PC-9 (cell line): Measurements from ENCODE around the gene INTS4. TPM values are rescaled to one million over a fixed set of nuclear protein-coding genes. Genes with fewer than 3 reads are reported as not detected.
"Not testable (repeated sequence)": the region's sequence is repeated elsewhere in the genome, so short reads cannot be mapped to it uniquely, and the experiment has no call there.

Experiments
- BruUV-seq: library from RNA; stranded (reverse); fragments of 400-500 nt; replicated peaks from 2 replicates; lab custom pipeline; 2021; lab: Mats Ljungman, UMichigan
- CTCF ChIA-PET: fragments of 300-600 bp; sonication (Branson Sonifier 250); formaldehyde crosslinking; loops from one replicate; lab custom pipeline; 2022; ENCODE audit warnings: antibody characterized with exemption; lab: Charles Lee
- POLR2A ChIA-PET: fragments of 300-600 bp; sonication (Branson Sonifier 250); formaldehyde crosslinking; loops from one replicate; lab custom pipeline; 2022; ENCODE audit warnings: antibody characterized with exemption; ENCODE audit not compliant: unreplicated experiment; lab: Charles Lee
- DNase-seq, 2 experiments: peaks; one replicate each; pipeline versions ENCODE4 v3.0.0 to v3.0.0-alpha.2; 2015 to 2022; ENCODE audit warnings: mixed read lengths in 1 of 2
- H2AFZ ChIP-seq: fragments of 200-600 bp; sonication (generic); 2 replicates; pipeline ENCODE4 v1.8.1; 2017; ENCODE audit warnings: antibody characterized with exemption
- H3F3A ChIP-seq: fragments of 200-600 bp; sonication (generic); 2 replicates; pipeline ENCODE4 v1.8.1; 2017; ENCODE audit warnings: antibody characterized with exemption, mild to moderate bottlenecking, low read depth; ENCODE audit not compliant: insufficient read depth
- H3K27ac ChIP-seq: fragments of 200-600 bp; sonication (generic); 2 replicates; pipeline ENCODE4 v1.6.1; 2016; ENCODE audit warnings: mixed run types
- H3K27me3 ChIP-seq: fragments of 200-600 bp; sonication (generic); 2 replicates; pipeline ENCODE4 v1.6.1; 2016; ENCODE audit warnings: low read depth, mixed run types; ENCODE audit not compliant: insufficient read depth
- H3K36me3 ChIP-seq: fragments of 200-600 bp; sonication (generic); 2 replicates; pipeline ENCODE4 v1.6.1; 2016; ENCODE audit warnings: low read depth, mixed run types
- H3K4me1 ChIP-seq: fragments of 200-600 bp; sonication (generic); replicated peaks from 2 replicates; pipeline ENCODE4 v1.6.1; 2016; ENCODE audit warnings: mixed run types; ENCODE audit not compliant: insufficient read depth
- H3K4me2 ChIP-seq: fragments of 200-600 bp; sonication (generic); 2 replicates; pipeline ENCODE4 v1.6.1; 2017; ENCODE audit warnings: mixed run types
- H3K4me3 ChIP-seq: fragments of 200-600 bp; sonication (generic); 2 replicates; pipeline ENCODE4 v1.6.1; 2016; ENCODE audit warnings: mixed run types
- H3K79me2 ChIP-seq: fragments of 200-600 bp; sonication (generic); 2 replicates; pipeline ENCODE4 v1.6.1; 2017; ENCODE audit warnings: low read depth, mixed run types
- H3K9me2 ChIP-seq: fragments of 200-600 bp; sonication (generic); 2 replicates; pipeline ENCODE4 v1.8.1; 2017; ENCODE audit warnings: mild to moderate bottlenecking; ENCODE audit not compliant: insufficient read depth
- H3K9me3 ChIP-seq: fragments of 200-600 bp; sonication (generic); 2 replicates; pipeline ENCODE4 v1.8.1; 2016; ENCODE audit warnings: low read depth; ENCODE audit not compliant: insufficient read depth
- H4K20me1 ChIP-seq: fragments of 200-600 bp; sonication (generic); 2 replicates; pipeline ENCODE4 v1.8.1; 2017; ENCODE audit not compliant: insufficient read depth
- intact Hi-C: fragments of 100-400 bp; cut with micrococcal nuclease; formaldehyde crosslinking; loops from one replicate; pipeline ENCODE4 v1.10.0; 2022; ENCODE audit not compliant: unreplicated experiment
- total RNA-seq: library from RNA; stranded (reverse); gene quantifications from 2 replicates; pipeline ENCODE4 v1.2.3, GENCODE V29; 2021

Gene INTS4
- total RNA-seq, 1 experiment from 2014 or later = 53.8 TPM

DNA sequence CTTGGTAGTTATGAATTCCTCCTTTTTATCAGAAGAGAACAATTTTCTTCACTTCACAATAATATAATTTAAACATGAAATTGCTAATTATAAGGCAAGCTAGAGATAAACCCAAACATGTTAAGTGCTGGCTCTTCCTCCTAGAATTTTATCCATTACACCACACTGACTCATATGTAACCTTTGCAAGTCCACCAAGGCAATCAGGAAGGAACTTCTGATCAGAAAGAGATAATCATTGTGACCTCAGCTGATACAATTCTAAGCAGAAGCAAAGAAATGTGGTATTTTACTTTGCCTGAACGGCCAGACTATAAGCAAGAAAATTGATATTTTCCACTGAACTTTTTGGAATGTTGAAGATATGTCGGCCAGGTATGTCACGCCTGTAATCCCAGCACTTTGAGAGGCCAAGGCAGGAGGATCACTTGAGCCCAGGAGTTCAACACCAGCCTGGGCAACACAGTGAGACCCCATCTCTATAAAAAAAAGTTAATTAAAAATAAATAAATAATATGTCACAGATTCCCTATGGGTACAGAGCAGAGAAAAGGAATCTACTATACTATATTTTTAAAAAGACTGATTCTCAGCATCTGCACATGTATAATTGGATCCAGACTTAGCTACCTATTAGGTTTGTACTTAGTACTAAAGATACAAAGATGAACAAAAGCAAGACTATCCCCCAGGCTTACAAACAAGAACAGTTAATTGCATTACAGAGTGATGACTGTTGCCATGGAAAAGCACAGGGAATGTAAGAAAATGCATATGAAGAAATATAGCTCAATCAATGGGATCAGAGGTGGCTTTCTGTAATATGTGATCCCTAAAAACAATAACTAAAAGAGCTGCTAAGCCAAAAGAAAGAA lies 63.9 kb downstream of the INTS4 start:
- DNase-seq, H3K36me3 ChIP-seq, H2AFZ ChIP-seq, H4K20me1 ChIP-seq, H3K27me3 ChIP-seq, H3K4me3 ChIP-seq, H3F3A ChIP-seq, H3K79me2 ChIP-seq, H3K9me2 ChIP-seq, H3K4me1 ChIP-seq, H3K4me2 ChIP-seq, POLR2A ChIA-PET, H3K27ac ChIP-seq, BruUV-seq, intact Hi-C loops, CTCF ChIA-PET, H3K9me3 ChIP-seq: not testable (repeated sequence)

DNA sequence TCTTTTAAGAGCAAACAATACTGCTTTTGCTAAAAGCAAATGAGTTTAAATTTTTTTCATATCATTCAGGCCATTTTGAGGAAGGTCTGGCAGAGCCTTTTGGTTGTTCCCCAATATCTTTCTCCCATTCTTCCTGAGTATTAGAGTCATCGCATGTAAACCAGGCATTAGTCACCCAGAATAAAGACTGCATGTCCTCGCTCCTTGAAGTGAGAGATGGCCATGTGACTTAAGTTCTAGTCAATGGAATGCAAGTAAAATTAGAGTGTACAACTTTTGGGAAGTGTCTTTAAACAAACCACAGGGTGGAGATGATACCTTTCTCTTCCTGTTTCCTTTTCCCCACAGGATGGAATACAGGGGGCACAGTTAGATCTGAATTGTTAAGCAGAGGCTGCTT lies 76.8 kb downstream of the INTS4 start:
- H2AFZ ChIP-seq, H3K36me3 ChIP-seq, H3K9me2 ChIP-seq, BruUV-seq, H3K9me3 ChIP-seq, CTCF ChIA-PET, H3K27ac ChIP-seq, POLR2A ChIA-PET, intact Hi-C loops, H3K27me3 ChIP-seq, H3K4me2 ChIP-seq, DNase-seq, H3K79me2 ChIP-seq, H3K4me3 ChIP-seq: not testable (repeated sequence)
- Histone ChIP-seq H3K4me1 (peaks cover 18% of the 10 kb centered on the region), H3F3A (peaks cover 26% of the 10 kb centered on the region; the same call in 1 of the 2 replicates), H4K20me1 (peaks cover 11% of the 10 kb centered on the region; the same call in 1 of the 2 replicates)

DNA sequence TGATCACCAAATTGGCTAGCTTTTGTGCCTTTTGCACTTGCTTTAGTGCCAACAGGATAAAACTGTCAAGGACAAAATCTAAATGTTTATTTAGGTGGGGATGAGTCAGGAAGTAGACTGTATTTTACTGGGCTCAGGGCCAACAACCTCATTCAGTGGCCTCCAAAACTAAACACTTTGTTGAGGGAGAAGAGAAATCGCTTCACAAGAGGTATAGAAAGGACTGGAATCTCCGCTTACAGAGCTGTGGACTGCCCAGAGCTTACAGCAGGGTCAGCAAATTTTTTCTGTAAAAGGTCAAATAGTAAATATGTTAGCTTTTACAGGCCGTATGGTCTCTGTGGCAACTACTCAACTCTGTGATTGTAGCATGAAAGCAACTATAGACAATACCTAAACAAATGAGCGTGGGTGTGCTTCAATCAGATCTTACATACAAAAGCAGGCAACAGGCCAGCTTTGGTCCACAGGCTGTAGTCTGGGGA lies 80.1 kb downstream of the INTS4 start:
- CTCF ChIA-PET = interaction anchor here (1.0 kb wide), 1 partner anchor 80 kb away, joined by 3 read pairs; the partner anchor contains the start of gene INTS4
- H3K4me3 ChIP-seq, H3K27me3 ChIP-seq, intact Hi-C loops, H3K79me2 ChIP-seq, H3K36me3 ChIP-seq, H3K9me2 ChIP-seq, H2AFZ ChIP-seq, H3K9me3 ChIP-seq, BruUV-seq, POLR2A ChIA-PET: not testable (repeated sequence)
- Histone ChIP-seq H4K20me1 (peaks cover 11% of the 10 kb centered on the region; the same call in 1 of the 2 replicates), H3K4me1 (peaks cover 18% of the 10 kb centered on the region), H3F3A (peaks cover 26% of the 10 kb centered on the region; the same call in 1 of the 2 replicates), H3K27ac (peak overlapping the region; percentile 21), H3K4me2 (peak overlapping the region; percentile 41)
- DNase-seq = peak; percentile 60 to 82

DNA sequence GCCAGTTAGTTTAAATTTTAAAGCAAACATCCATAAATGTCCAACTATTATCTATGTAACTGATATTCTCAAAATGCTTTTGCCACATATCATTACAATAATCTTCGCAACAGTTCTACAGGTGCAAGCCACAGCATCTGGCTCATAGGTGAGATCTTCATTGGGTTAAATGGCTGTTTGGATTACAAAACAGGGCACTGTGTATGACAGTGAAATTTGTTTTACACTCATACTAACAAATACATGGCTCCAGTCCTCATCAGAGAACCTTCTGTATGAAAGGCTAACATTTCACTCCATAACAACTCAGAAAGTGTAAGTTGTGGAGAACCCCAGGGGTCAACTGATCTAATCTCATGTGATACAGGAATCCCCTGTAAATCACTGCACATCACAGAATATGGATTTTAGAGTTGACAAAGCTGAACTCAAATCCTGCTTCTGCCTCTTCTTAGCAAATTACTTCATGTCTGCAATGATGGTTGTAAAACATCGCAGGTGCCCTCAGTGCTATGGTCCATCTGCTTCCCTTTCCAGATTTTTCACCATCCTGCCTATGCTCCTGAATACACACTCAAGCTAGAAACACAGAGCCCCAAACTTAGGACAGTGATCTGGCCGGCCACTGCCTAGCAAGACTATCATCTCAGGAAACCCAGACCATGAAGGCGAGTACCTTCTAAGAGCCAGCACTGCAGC lies 80.7 kb downstream of the INTS4 start:
- H3F3A ChIP-seq = peaks cover 31% of the 10 kb centered on the region
- peak overlapping the region; percentile 41 for H3K4me2 ChIP-seq
- POLR2A ChIA-PET, H2AFZ ChIP-seq, H3K27ac ChIP-seq, BruUV-seq, intact Hi-C loops, H3K9me2 ChIP-seq, H3K4me3 ChIP-seq, H3K9me3 ChIP-seq, H3K36me3 ChIP-seq, H3K27me3 ChIP-seq, H3K79me2 ChIP-seq, DNase-seq: not testable (repeated sequence)
- CTCF ChIA-PET = interaction anchor here (1.0 kb wide), 1 partner anchor 81 kb away, joined by 3 read pairs; the partner anchor contains the start of gene INTS4
- H4K20me1 ChIP-seq = peaks cover 11% of the 10 kb centered on the region; the same call in 1 of the 2 replicates
- H3K4me1 ChIP-seq = peaks cover 18% of the 10 kb centered on the region

DNA sequence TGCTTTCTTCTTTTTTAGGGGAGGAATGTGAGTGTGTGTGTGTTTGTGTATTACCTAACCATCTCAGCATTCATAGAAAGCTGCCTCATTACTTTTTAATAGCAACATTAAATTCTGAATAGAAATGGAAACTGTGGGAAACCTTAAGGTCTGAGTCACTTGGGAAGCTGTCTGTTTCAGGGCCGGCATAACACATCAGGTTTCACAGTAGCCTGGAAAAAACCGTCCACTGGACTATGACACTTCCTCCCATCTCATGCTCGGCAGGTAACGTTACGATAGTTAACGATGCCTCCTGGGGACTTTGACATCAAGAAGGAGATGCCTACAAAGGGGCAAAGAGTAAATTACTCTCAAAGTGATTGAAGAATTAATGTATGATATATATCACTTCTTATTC lies 83.6 kb downstream of the INTS4 start:
- intact Hi-C loops, H3K4me2 ChIP-seq, POLR2A ChIA-PET, H3K4me3 ChIP-seq, BruUV-seq, H3K9me3 ChIP-seq, DNase-seq, H3K27ac ChIP-seq, H3K27me3 ChIP-seq, H3K79me2 ChIP-seq, H3K9me2 ChIP-seq, H2AFZ ChIP-seq, CTCF ChIA-PET: not testable (repeated sequence)
- Histone ChIP-seq H3F3A (peaks cover 29% of the 10 kb centered on the region), H3K4me1 (peaks cover 18% of the 10 kb centered on the region), H4K20me1 (peaks cover 11% of the 10 kb centered on the region; the same call in 1 of the 2 replicates), H3K36me3 (peaks cover 15% of the 10 kb centered on the region; the same call in 1 of the 2 replicates)
